ENCODE measurements around the gene SHC2.
A peak's percentile ranks its signal among the peaks of the same experiment; 100 is the strongest.

SHC2 gene

GRCh38 chr19:459724-460511 lies 915 bp downstream of the SHC2 start (continued):
- TF ChIP-seq ZNF660 (tag by site-specific recombination; IDR thresholded peaks at IDR 0.05): no peak
- TF ChIP-seq ZNF2 (tag by site-specific recombination; IDR thresholded peaks at IDR 0.05): no peak
- no peak for TF ChIP-seq ZBTB20 (tag by site-specific recombination; IDR thresholded peaks at IDR 0.05)
- TF ChIP-seq FEZF1 (tag by site-specific recombination; IDR thresholded peaks at IDR 0.05): no peak
- no peak for TF ChIP-seq GLI4 (tag by site-specific recombination; IDR thresholded peaks at IDR 0.05)
- no peak for TF ChIP-seq OVOL3 (tag by site-specific recombination; IDR thresholded peaks at IDR 0.05)
- TF ChIP-seq SCRT1 (tag by site-specific recombination; IDR thresholded peaks at IDR 0.05; ENCODE audit: borderline replicate concordance): no peak
- no peak for TF ChIP-seq HOXA7 (CRISPR knock-in tag; IDR thresholded peaks at IDR 0.05; ENCODE audit: borderline replicate concordance)
- TF ChIP-seq ZNF518A (tag by site-specific recombination; conservative IDR thresholded peaks at IDR 0.05; ENCODE audit: low read depth): no peak
- TF ChIP-seq ZXDB (tag by site-specific recombination; IDR thresholded peaks at IDR 0.05): peak; percentile 34; the same call in 1 of the 2 replicates
- no peak for TF ChIP-seq ZEB2 (tag by site-specific recombination; IDR thresholded peaks at IDR 0.05)
- no peak for TF ChIP-seq ZNF585B (tag by site-specific recombination; IDR thresholded peaks at IDR 0.05)
- peak; percentile 44 for TF ChIP-seq ZBTB26 (tag by site-specific recombination; optimal IDR thresholded peaks at IDR 0.05)
- no peak for TF ChIP-seq ZNF843 (tag by site-specific recombination; IDR thresholded peaks at IDR 0.05)
- no peak for TF ChIP-seq ZNF560 (tag by site-specific recombination; IDR thresholded peaks at IDR 0.05; ENCODE audit: borderline replicate concordance)
- TF ChIP-seq KLF16 (tag by site-specific recombination; IDR thresholded peaks at IDR 0.05): no peak
- no peak for TF ChIP-seq SCRT2 (tag by site-specific recombination; IDR thresholded peaks at IDR 0.05)
- no peak for TF ChIP-seq ZNF623 (tag by site-specific recombination; IDR thresholded peaks at IDR 0.05)
- TF ChIP-seq ZNF670 (tag by site-specific recombination; IDR thresholded peaks at IDR 0.05; ENCODE audit: low read depth): no peak
- TF ChIP-seq ZNF324 (tag by site-specific recombination; IDR thresholded peaks at IDR 0.05): no peak
- TF ChIP-seq ZNF19 (tag by site-specific recombination; IDR thresholded peaks at IDR 0.05; ENCODE audit: low read depth): no peak
- TF ChIP-seq ZNF391 (tag by site-specific recombination; IDR thresholded peaks at IDR 0.05; ENCODE audit: borderline replicate concordance, low read depth): no peak
- TF ChIP-seq ZNF548 (tag by site-specific recombination; IDR thresholded peaks at IDR 0.05): no peak
- no peak for TF ChIP-seq ZSCAN5A (tag by site-specific recombination; IDR thresholded peaks at IDR 0.05)
- peak; percentile 36; the same call in 1 of the 2 replicates for TF ChIP-seq SP2 (tag by site-specific recombination; IDR thresholded peaks at IDR 0.05)
- no peak for TF ChIP-seq ZNF366 (tag by site-specific recombination; conservative IDR thresholded peaks at IDR 0.05)
- TF ChIP-seq ZNF112 (tag by site-specific recombination; IDR thresholded peaks at IDR 0.05): no peak
- no peak for TF ChIP-seq ZNF558 (tag by site-specific recombination; IDR thresholded peaks at IDR 0.05)
- TF ChIP-seq RBAK (tag by site-specific recombination; IDR thresholded peaks at IDR 0.05): no peak
- 0 out of 2 replicates have a peak, but pooled peaks have one; percentile 7 for TF ChIP-seq OSR2 (tag by site-specific recombination; IDR thresholded peaks at IDR 0.05)
- TF ChIP-seq ZNF280C (tag by site-specific recombination; IDR thresholded peaks at IDR 0.05): no peak
- peak; percentile 30; the same call in 1 of the 2 replicates for TF ChIP-seq ZNF341 (tag by site-specific recombination; IDR thresholded peaks at IDR 0.05; ENCODE audit: low read depth)
- TF ChIP-seq ZNF514 (tag by site-specific recombination; IDR thresholded peaks at IDR 0.05): no peak

Measured in HEK293 (cell line).